SU-DHL-6 (cell line): ENCODE data around the gene ZCCHC7.

Experiments
- H2AFZ ChIP-seq: fragments of 200-600 bp; sonication (generic); 2 replicates; pipeline ENCODE4 v1.6.1; 2014; ENCODE audit warnings: low read depth, mild to moderate bottlenecking, moderate library complexity, mixed read lengths, antibody characterized with exemption, low read length; ENCODE audit not compliant: severe bottlenecking
- H3F3A ChIP-seq: fragments of 200-600 bp; shearing (Covaris generic); 2 replicates; pipeline ENCODE4 v1.6.0; 2016; ENCODE audit warnings: antibody characterized with exemption, mild to moderate bottlenecking; ENCODE audit not compliant: insufficient read depth
- H3K27ac ChIP-seq: fragments of 200-600 bp; sonication (generic); 2 replicates; pipeline ENCODE4 v1.5.1; 2016; ENCODE audit warnings: low read depth, mild to moderate bottlenecking, low read length, moderate library complexity, mixed read lengths
- H3K27me3 ChIP-seq: fragments of 200-600 bp; sonication (generic), shearing (Covaris generic); 2 replicates; pipeline ENCODE4 v1.6.0; 2014; ENCODE audit warnings: mild to moderate bottlenecking, low read length
- H3K36me3 ChIP-seq: fragments of 200-600 bp; sonication (generic); 2 replicates; pipeline ENCODE4 v1.6.1; 2014; ENCODE audit warnings: mild to moderate bottlenecking, low read length, mixed read lengths
- H3K4me2 ChIP-seq: fragments of 300-600, 200-600 bp; shearing (Covaris generic), sonication (generic); 2 replicates; pipeline ENCODE4 v1.6.0; 2014; ENCODE audit warnings: low read length, low read depth, mild to moderate bottlenecking; ENCODE audit not compliant: poor library complexity, severe bottlenecking
- H3K4me3 ChIP-seq: fragments of 200-600 bp; sonication (generic); 2 replicates; pipeline ENCODE4 v1.5.1; 2014; ENCODE audit warnings: antibody characterized with exemption, low read length, mild to moderate bottlenecking, mixed read lengths; ENCODE audit not compliant: insufficient read depth, poor library complexity, severe bottlenecking
- H3K79me2 ChIP-seq: fragments of 200-600 bp; sonication (generic); 2 replicates; pipeline ENCODE4 v1.6.1; 2014; ENCODE audit warnings: mild to moderate bottlenecking, low read length, moderate library complexity; ENCODE audit not compliant: insufficient read depth
- H3K9ac ChIP-seq: fragments of 200-600 bp; sonication (generic); 2 replicates; pipeline ENCODE4 v1.7.0; 2014; ENCODE audit warnings: mild to moderate bottlenecking, low read length
- H3K9me2 ChIP-seq: fragments of 200-600 bp; sonication (generic); replicated peaks from 2 replicates; pipeline ENCODE4 v1.6.1; 2014; ENCODE audit warnings: low read length; ENCODE audit not compliant: insufficient read depth
- H3K9me3 ChIP-seq: fragments of 200-600 bp; sonication (generic); 2 replicates; pipeline ENCODE4 v1.6.1; 2014; ENCODE audit warnings: low read length, mixed read lengths; ENCODE audit not compliant: insufficient read depth
- H4K20me1 ChIP-seq: fragments of 200-600 bp; sonication (generic); 2 replicates; pipeline ENCODE4 v1.6.1; 2014; ENCODE audit warnings: low read depth, mild to moderate bottlenecking, antibody characterized with exemption, low read length, moderate library complexity, mixed read lengths
- CTCF ChIP-seq: fragments of 200-600 bp; sonication (generic); IDR thresholded peaks from one replicate; pipeline ENCODE4 v1.5.1; 2017; ENCODE audit warnings: antibody characterized with exemption, mild to moderate bottlenecking, low read length, moderate library complexity; ENCODE audit not compliant: insufficient read depth, poor library complexity, severe bottlenecking
- EZH2phosphoT487 ChIP-seq: fragments of 200-600 bp; sonication (generic), shearing (Covaris generic); conservative IDR thresholded peaks from 2 replicates; pipeline ENCODE4 v1.6.1; 2018; ENCODE audit warnings: mild to moderate bottlenecking, antibody characterized with exemption, low read length, moderate library complexity, mixed read lengths

The ZCCHC7 gene

DNA sequence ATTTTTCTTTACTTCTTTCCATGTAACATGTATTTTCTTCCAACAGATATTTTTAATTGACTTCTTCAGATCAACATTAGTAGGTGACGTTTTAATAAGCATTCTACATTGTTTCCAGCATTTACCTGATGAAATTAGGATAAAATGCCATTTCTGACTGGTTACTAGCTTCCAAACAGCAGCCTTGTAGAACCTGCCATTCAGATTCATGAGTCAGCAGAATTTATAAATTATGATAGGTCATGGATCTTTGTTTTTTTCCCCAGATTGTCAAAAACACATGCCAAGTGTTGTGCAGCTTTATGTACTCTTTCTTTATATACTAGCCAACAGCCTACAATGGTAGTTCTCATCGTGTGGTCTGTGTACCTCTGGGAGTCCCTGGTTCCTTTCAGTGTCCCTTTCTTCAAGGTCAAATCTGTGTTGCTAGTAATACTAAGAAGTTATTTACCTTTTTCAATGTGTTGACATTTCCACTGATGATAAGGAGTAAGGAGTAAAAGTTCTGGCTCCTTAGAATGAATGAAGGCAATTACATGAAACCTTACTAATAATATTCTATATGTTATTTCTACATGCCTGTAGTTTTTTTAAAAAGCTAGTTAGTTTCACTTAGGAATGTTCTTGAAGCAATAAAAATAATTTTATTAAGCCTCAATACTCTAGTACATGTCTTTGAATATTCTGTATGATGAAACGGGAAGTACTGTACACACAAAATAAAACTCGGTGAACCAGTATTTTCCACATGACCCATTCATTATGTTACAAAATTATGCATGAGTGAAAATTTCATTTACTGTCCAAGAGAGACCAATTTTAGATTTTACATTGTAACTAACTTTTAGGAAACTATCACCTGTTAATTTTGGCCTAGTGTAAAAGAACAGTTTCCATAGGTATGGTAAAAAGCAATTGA is 135.8 kb downstream of the ZCCHC7 start:
- TF ChIP-seq CTCF (no peak), EZH2phosphoT487 (no peak)
- Histone ChIP-seq H2AFZ (no peak overlapping the region), H3K27me3 (no peaks in the 10 kb centered on the region), H4K20me1 (peaks cover 10% of the 10 kb centered on the region; the same call in 1 of the 2 replicates), H3F3A (peaks cover 40% of the 10 kb centered on the region), H3K9ac (no peak overlapping the region), H3K9me2 (no peaks in the 10 kb centered on the region), H3K27ac (peak overlapping the region; percentile 1; the same call in 1 of the 2 replicates), H3K4me3 (no peak overlapping the region), H3K4me2 (peak overlapping the region; percentile 4), H3K79me2 (peaks cover 98% of the 10 kb centered on the region), H3K36me3 (peaks cover 40% of the 10 kb centered on the region), H3K9me3 (no peaks in the 10 kb centered on the region)

- H3K4me2 ChIP-seq, result no peak overlapping the region
Measured at GRCh38 chr9:37259951-37260350, 139.6 kb downstream of the ZCCHC7 start.

GRCh38 chr9:37262410-37262809 is 142.0 kb downstream of the ZCCHC7 start:
- H3K4me3 ChIP-seq, result no peak overlapping the region
- H3F3A ChIP-seq, result peaks cover 54% of the 10 kb centered on the region
- peaks cover 10% of the 10 kb centered on the region for H4K20me1 ChIP-seq
- H3K36me3 ChIP-seq, result peaks cover 5% of the 10 kb centered on the region; the same call in 1 of the 2 replicates
- peak overlapping the region; percentile 3; the same call in 1 of the 2 replicates for H3K27ac ChIP-seq
- H3K4me2 ChIP-seq, result no peak overlapping the region
- H3K9me3 ChIP-seq, result no peaks in the 10 kb centered on the region
- TF ChIP-seq CTCF (no peak), EZH2phosphoT487 (no peak)
- H3K9me2 ChIP-seq, result no peaks in the 10 kb centered on the region
- H3K79me2 ChIP-seq, result peaks cover 100% of the 10 kb centered on the region
- H2AFZ ChIP-seq, result no peak overlapping the region
- no peak overlapping the region for H3K9ac ChIP-seq
- no peaks in the 10 kb centered on the region for H3K27me3 ChIP-seq

More at GRCh38 chr9:37259951-37260350, 139.6 kb downstream of the ZCCHC7 start:
- Histone ChIP-seq H3K79me2 (peaks cover 99% of the 10 kb centered on the region), H3F3A (peaks cover 54% of the 10 kb centered on the region), H3K4me3 (no peak overlapping the region), H3K9me2 (no peaks in the 10 kb centered on the region), H2AFZ (no peak overlapping the region), H3K36me3 (peaks cover 11% of the 10 kb centered on the region), H3K27me3 (no peaks in the 10 kb centered on the region), H3K9me3 (no peaks in the 10 kb centered on the region), H3K9ac (no peak overlapping the region), H4K20me1 (peaks cover 10% of the 10 kb centered on the region), H3K27ac (0 out of 2 replicates have a peak overlapping the region, but pooled peaks have one; percentile 2)
- no peak for TF ChIP-seq EZH2phosphoT487
- TF ChIP-seq CTCF, result no peak
